GM12891 (cell line): ENCODE measurements around the gene NBPF1.
"Not testable (repeated sequence)": the region's sequence is repeated elsewhere in the genome, so short reads cannot be mapped to it uniquely, and the experiment has no call there.

Source experiments
- PAX5 ChIP-seq: IDR thresholded peaks from 2 replicates; pipeline ENCODE4 v1.6.1; 2011; ENCODE audit warnings: low read length, moderate library complexity, mild to moderate bottlenecking; ENCODE audit not compliant: insufficient read depth, severe bottlenecking
- POLR2A ChIP-seq: IDR thresholded peaks from 2 replicates; pipeline ENCODE4 v1.6.1; 2011; ENCODE audit warnings: low read depth, low read length, control low read depth
- POLR2AphosphoS5 ChIP-seq: IDR thresholded peaks from 2 replicates; pipeline ENCODE4 v1.6.1; 2011; ENCODE audit warnings: low read depth, low read length, control low read depth
- POU2F2 ChIP-seq: IDR thresholded peaks from 2 replicates; pipeline ENCODE4 v1.6.1; 2011; ENCODE audit warnings: low read depth, mild to moderate bottlenecking, control low read depth, low read length, moderate library complexity

DNA sequence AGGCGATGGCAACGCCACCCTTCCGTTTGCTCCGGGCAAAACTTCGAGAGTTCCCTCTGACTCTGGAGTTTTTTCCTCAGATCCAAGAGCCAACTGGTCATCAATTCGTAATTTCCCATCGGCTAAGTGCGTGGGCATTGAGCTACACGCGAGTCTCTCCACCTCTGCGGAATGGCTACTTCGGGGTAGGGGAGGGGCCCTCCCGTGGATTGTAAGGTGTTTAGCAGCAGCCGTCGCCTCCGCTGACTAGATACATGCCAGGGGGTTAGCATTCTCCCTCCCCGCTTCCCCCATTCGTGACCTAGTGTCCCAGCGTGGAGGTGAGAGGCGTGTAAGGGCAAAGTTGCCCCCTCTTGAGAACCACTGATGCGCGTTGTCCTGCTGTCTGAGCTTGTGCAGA lies 77.5 kb downstream of the NBPF1 start:
- not testable (repeated sequence) for TF ChIP-seq POLR2AphosphoS5, POLR2A, POU2F2, PAX5
